Type B pancreatic cell (in vitro differentiated cells): ENCODE data around the gene PHC1. TPM values are rescaled to one million over a fixed set of nuclear protein-coding genes. Genes with fewer than 3 reads are reported as not detected.
A peak's percentile ranks its signal among the peaks of the same experiment; 100 is the strongest.
"Not testable (repeated sequence)": the region's sequence is repeated elsewhere in the genome, so short reads cannot be mapped to it uniquely, and the experiment has no call there.

Experiments used
- DNase-seq: peaks from one replicate; pipeline ENCODE4 v3.0.0; 2021; ENCODE audit warnings: mixed read lengths; ENCODE audit not compliant: unreplicated experiment; ENCODE audit errors: extremely low spot score
- H3K27ac Mint-ChIP-seq: 2 replicates; pipeline ENCODE4 v1.8.0; 2021; ENCODE audit warnings: mild to moderate bottlenecking, mixed read lengths
- H3K27me3 Mint-ChIP-seq: 2 replicates; pipeline ENCODE4 v1.8.0; 2021; ENCODE audit warnings: mixed read lengths
- H3K36me3 Mint-ChIP-seq: 2 replicates; pipeline ENCODE4 v1.8.0; 2021; ENCODE audit warnings: mixed read lengths
- H3K4me1 Mint-ChIP-seq: one replicate; pipeline ENCODE4 v1.8.0; 2021; ENCODE audit warnings: mixed read lengths; ENCODE audit not compliant: unreplicated experiment
- H3K4me3 Mint-ChIP-seq: 2 replicates; pipeline ENCODE4 v1.8.0; 2021; ENCODE audit warnings: mild to moderate bottlenecking, mixed read lengths
- H3K9me3 Mint-ChIP-seq: 2 replicates; pipeline ENCODE4 v1.8.0; 2021; ENCODE audit warnings: mixed read lengths
- CTCF ChIP-seq: fragments of 200-600 bp; sonication (generic); conservative IDR thresholded peaks from 2 replicates; pipeline ENCODE4 v1.5.0; 2021; ENCODE audit warnings: antibody characterized with exemption, mild to moderate bottlenecking
- long read RNA-seq: library from polyadenylated mRNA; unstranded; transcript quantifications from one replicate; pipeline ENCODE4 v2.0.0, GENCODE V29; 2020
- total RNA-seq: library from RNA; stranded (reverse); gene quantifications from 2 replicates; pipeline ENCODE4 v1.2.1, GENCODE V29; 2021; ENCODE audit warnings: low replicate concordance

PHC1 gene
- 80.8 and 107 TPM in 2 replicates for total RNA-seq
- long read RNA-seq, partial matches to known transcripts, result 40 of 47 reads
- long read RNA-seq, other reads (novel, unspliced or antisense), result 7 of 47 reads

GRCh38 chr12:8914033-8914715 is at the start of gene PHC1:
Gene PHC1, plus strand, starts transcription at chr12:8914509. Its CDS starts 3,169 bp downstream, at chr12:8917678.
- Mint-ChIP-seq H3K4me1 (peaks cover 11% of the 10 kb centered on the region), H3K27ac (peak within 1 kb of the TSS; percentile 98), H3K4me3 (peak within 1 kb of the TSS; percentile 96)
- not testable (repeated sequence) for H3K27me3 Mint-ChIP-seq, H3K9me3 Mint-ChIP-seq, H3K36me3 Mint-ChIP-seq
- TF ChIP-seq CTCF, result peak; percentile 55
- peak; percentile 84 for DNase-seq

GRCh38 chr12:8866429-8866828 is 47.9 kb upstream of the PHC1 start:
- H3K4me3 Mint-ChIP-seq, result no peak overlapping the region
- no peaks in the 10 kb centered on the region for H3K27me3 Mint-ChIP-seq
- no peak for DNase-seq
- H3K9me3 Mint-ChIP-seq, result no peaks in the 10 kb centered on the region
- no peak overlapping the region for H3K27ac Mint-ChIP-seq
- no peaks in the 10 kb centered on the region for H3K4me1 Mint-ChIP-seq
- TF ChIP-seq CTCF, result no peak
- H3K36me3 Mint-ChIP-seq, result peaks cover 13% of the 10 kb centered on the region

- peaks cover 13% of the 10 kb centered on the region for H3K36me3 Mint-ChIP-seq
- no peak for TF ChIP-seq CTCF
- no peak for DNase-seq
- no peaks in the 10 kb centered on the region for H3K4me1 Mint-ChIP-seq
- no peaks in the 10 kb centered on the region for H3K27me3 Mint-ChIP-seq
- H3K27ac Mint-ChIP-seq, result no peak overlapping the region
- no peaks in the 10 kb centered on the region for H3K9me3 Mint-ChIP-seq
- no peak overlapping the region for H3K4me3 Mint-ChIP-seq
Observed at GRCh38 chr12:8867009-8867408, 47.3 kb upstream of the PHC1 start.

GRCh38 chr12:8867786-8868185 is 46.5 kb upstream of the PHC1 start:
- H3K36me3 Mint-ChIP-seq, result peaks cover 13% of the 10 kb centered on the region
- no peaks in the 10 kb centered on the region for H3K4me1 Mint-ChIP-seq
- no peak for DNase-seq
- no peak overlapping the region for H3K27ac Mint-ChIP-seq
- TF ChIP-seq CTCF, result no peak
- no peak overlapping the region for H3K4me3 Mint-ChIP-seq
- no peaks in the 10 kb centered on the region for H3K27me3 Mint-ChIP-seq
- no peaks in the 10 kb centered on the region for H3K9me3 Mint-ChIP-seq

- Mint-ChIP-seq H3K9me3 (no peaks in the 10 kb centered on the region), H3K4me3 (no peak overlapping the region), H3K27ac (no peak overlapping the region), H3K27me3 (no peaks in the 10 kb centered on the region), H3K4me1 (no peaks in the 10 kb centered on the region), H3K36me3 (peaks cover 10% of the 10 kb centered on the region)
- no peak for TF ChIP-seq CTCF
- no peak for DNase-seq
Observed at GRCh38 chr12:8870586-8870985, 43.7 kb upstream of the PHC1 start.
